ENCODE results near the gene SH3RF3.

The SH3RF3 gene

GRCh38 chr2:109516445-109517117 lies 387.6 kb downstream of the SH3RF3 start:
- FAIRE-seq (no peak), DNase-seq (ENCODE audit: insufficient read length, low spot score) (no peak)
- TF ChIP-seq POU2F2 (IDR thresholded peaks at IDR 0.05; ENCODE audit: low read depth, low read length) (no peak), POLR2AphosphoS5 (IDR thresholded peaks at IDR 0.05; ENCODE audit: low read depth, low read length) (no peak), SPI1 (IDR thresholded peaks at IDR 0.05; ENCODE audit: low read depth, low read length) (no peak), PAX5 (IDR thresholded peaks at IDR 0.05; ENCODE audit: insufficient read depth, low read length, severe bottlenecking) (no peak), TAF1 (IDR thresholded peaks at IDR 0.05; ENCODE audit: low read depth, low read length) (no peak), POLR2A (IDR thresholded peaks at IDR 0.05; ENCODE audit: low read depth, low read length) (no peak)

- no peak for DNase-seq (ENCODE audit: insufficient read length, low spot score)
These were observed 388.3 kb downstream of the SH3RF3 start for GRCh38 chr2:109517118-109517889.

GRCh38 chr2:109519513-109519912 lies 390.5 kb downstream of the SH3RF3 start:
- FAIRE-seq = no peak

More at GRCh38 chr2:109517118-109517889, 388.3 kb downstream of the SH3RF3 start:
- no peak for FAIRE-seq
- TF ChIP-seq TAF1 (IDR thresholded peaks at IDR 0.05; ENCODE audit: low read depth, low read length) = no peak

GRCh38 chr2:109521233-109522062 lies 392.4 kb downstream of the SH3RF3 start:
- TF ChIP-seq SPI1 (IDR thresholded peaks at IDR 0.05; ENCODE audit: low read depth, low read length) = no peak
- TF ChIP-seq POLR2A (IDR thresholded peaks at IDR 0.05; ENCODE audit: low read depth, low read length) = no peak
- no peak for TF ChIP-seq PAX5 (IDR thresholded peaks at IDR 0.05; ENCODE audit: insufficient read depth, low read length, severe bottlenecking)
- TF ChIP-seq TAF1 (IDR thresholded peaks at IDR 0.05; ENCODE audit: low read depth, low read length) = no peak
- no peak for TF ChIP-seq POU2F2 (IDR thresholded peaks at IDR 0.05; ENCODE audit: low read depth, low read length)
- TF ChIP-seq POLR2AphosphoS5 (IDR thresholded peaks at IDR 0.05; ENCODE audit: low read depth, low read length) = no peak
- FAIRE-seq (no peak), DNase-seq (ENCODE audit: insufficient read length, low spot score) (no peak)

More at GRCh38 chr2:109519513-109519912, 390.5 kb downstream of the SH3RF3 start:
- no peak for DNase-seq (ENCODE audit: insufficient read length, low spot score)
- TF ChIP-seq TAF1 (IDR thresholded peaks at IDR 0.05; ENCODE audit: low read depth, low read length) = no peak
- no peak for TF ChIP-seq POLR2AphosphoS5 (IDR thresholded peaks at IDR 0.05; ENCODE audit: low read depth, low read length)
- TF ChIP-seq POU2F2 (IDR thresholded peaks at IDR 0.05; ENCODE audit: low read depth, low read length) = no peak
- TF ChIP-seq POLR2A (IDR thresholded peaks at IDR 0.05; ENCODE audit: low read depth, low read length) = no peak
- no peak for TF ChIP-seq SPI1 (IDR thresholded peaks at IDR 0.05; ENCODE audit: low read depth, low read length)
- no peak for TF ChIP-seq PAX5 (IDR thresholded peaks at IDR 0.05; ENCODE audit: insufficient read depth, low read length, severe bottlenecking)

GRCh38 chr2:109522063-109522374 lies 393.0 kb downstream of the SH3RF3 start:
- FAIRE-seq (no peak), DNase-seq (ENCODE audit: insufficient read length, low spot score) (no peak)
- TF ChIP-seq POU2F2 (IDR thresholded peaks at IDR 0.05; ENCODE audit: low read depth, low read length) = no peak
- TF ChIP-seq POLR2AphosphoS5 (IDR thresholded peaks at IDR 0.05; ENCODE audit: low read depth, low read length) = no peak
- no peak for TF ChIP-seq PAX5 (IDR thresholded peaks at IDR 0.05; ENCODE audit: insufficient read depth, low read length, severe bottlenecking)
- no peak for TF ChIP-seq TAF1 (IDR thresholded peaks at IDR 0.05; ENCODE audit: low read depth, low read length)
- TF ChIP-seq POLR2A (IDR thresholded peaks at IDR 0.05; ENCODE audit: low read depth, low read length) = no peak
- TF ChIP-seq SPI1 (IDR thresholded peaks at IDR 0.05; ENCODE audit: low read depth, low read length) = no peak

- no peak for TF ChIP-seq POLR2AphosphoS5 (IDR thresholded peaks at IDR 0.05; ENCODE audit: low read depth, low read length)
- no peak for TF ChIP-seq POLR2A (IDR thresholded peaks at IDR 0.05; ENCODE audit: low read depth, low read length)
- TF ChIP-seq PAX5 (IDR thresholded peaks at IDR 0.05; ENCODE audit: insufficient read depth, low read length, severe bottlenecking) = no peak
- no peak for TF ChIP-seq POU2F2 (IDR thresholded peaks at IDR 0.05; ENCODE audit: low read depth, low read length)
- TF ChIP-seq TAF1 (IDR thresholded peaks at IDR 0.05; ENCODE audit: low read depth, low read length) = no peak
- TF ChIP-seq SPI1 (IDR thresholded peaks at IDR 0.05; ENCODE audit: low read depth, low read length) = no peak
- FAIRE-seq (no peak), DNase-seq (ENCODE audit: insufficient read length, low spot score) (no peak)
These were observed 394.1 kb downstream of the SH3RF3 start for GRCh38 chr2:109523121-109523520.

GRCh38 chr2:109523536-109524361 lies 394.7 kb downstream of the SH3RF3 start:
- FAIRE-seq (no peak), DNase-seq (ENCODE audit: insufficient read length, low spot score) (no peak)
- TF ChIP-seq TAF1 (IDR thresholded peaks at IDR 0.05; ENCODE audit: low read depth, low read length) (no peak), PAX5 (IDR thresholded peaks at IDR 0.05; ENCODE audit: insufficient read depth, low read length, severe bottlenecking) (no peak), POLR2A (IDR thresholded peaks at IDR 0.05; ENCODE audit: low read depth, low read length) (no peak), SPI1 (IDR thresholded peaks at IDR 0.05; ENCODE audit: low read depth, low read length) (no peak), POLR2AphosphoS5 (IDR thresholded peaks at IDR 0.05; ENCODE audit: low read depth, low read length) (no peak), POU2F2 (IDR thresholded peaks at IDR 0.05; ENCODE audit: low read depth, low read length) (no peak)

GRCh38 chr2:109525836-109526235 lies 396.8 kb downstream of the SH3RF3 start:
- DNase-seq (ENCODE audit: insufficient read length, low spot score) (no peak), FAIRE-seq (no peak)
- TF ChIP-seq PAX5 (IDR thresholded peaks at IDR 0.05; ENCODE audit: insufficient read depth, low read length, severe bottlenecking) (no peak), POLR2AphosphoS5 (IDR thresholded peaks at IDR 0.05; ENCODE audit: low read depth, low read length) (no peak), TAF1 (IDR thresholded peaks at IDR 0.05; ENCODE audit: low read depth, low read length) (no peak), SPI1 (IDR thresholded peaks at IDR 0.05; ENCODE audit: low read depth, low read length) (no peak), POLR2A (IDR thresholded peaks at IDR 0.05; ENCODE audit: low read depth, low read length) (no peak), POU2F2 (IDR thresholded peaks at IDR 0.05; ENCODE audit: low read depth, low read length) (no peak)
